Measurements from ENCODE around the gene CHSY1.

GRCh38 chr15:101255051-101255395 is 3.2 kb upstream of the CHSY1 start:
- no peak for TF ChIP-seq GATA3 (IDR thresholded peaks at IDR 0.05; ENCODE audit: low read depth, low read length)
- TF ChIP-seq GATA2 (IDR thresholded peaks at IDR 0.05; ENCODE audit: low read depth, low read length), result no peak

Data from SH-SY5Y (cell line).